Measurements from ENCODE around the gene SMARCAL1.

GRCh38 chr2:216430811-216431530 lies 18.7 kb downstream of the SMARCAL1 start:
- TF ChIP-seq CTCF (IDR thresholded peaks at IDR 0.05) = no peak
- no peak for TF ChIP-seq POLR2A (IDR thresholded peaks at IDR 0.05)
